ENCODE results near the gene CNTN2. TPM values are rescaled to one million over a fixed set of nuclear protein-coding genes. Genes with fewer than 3 reads are reported as not detected.

Gene CNTN2
- total and polyA plus RNA-seq, 2 of the 4 experiments (the other 2 are of a cell fraction): not detected

DNA sequence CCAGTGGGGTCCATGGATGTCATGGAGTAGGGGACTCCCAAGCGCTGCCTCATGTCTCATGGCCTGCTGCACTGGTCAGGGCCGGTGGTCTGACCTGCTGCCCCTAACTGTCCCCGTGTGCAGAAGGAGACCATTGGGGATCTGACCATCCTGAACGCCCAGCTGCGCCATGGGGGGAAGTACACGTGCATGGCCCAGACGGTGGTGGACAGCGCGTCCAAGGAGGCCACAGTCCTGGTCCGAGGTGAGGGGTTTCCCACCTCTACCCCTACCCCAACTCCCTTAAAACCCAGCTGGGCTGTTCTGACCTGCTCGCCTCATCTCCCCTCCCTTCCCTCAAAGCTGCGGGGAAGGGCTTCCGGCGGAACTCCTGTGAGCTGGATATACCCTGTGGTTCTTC lies 22.7 kb downstream of the CNTN2 start:
- TF ChIP-seq, protein P1, sequence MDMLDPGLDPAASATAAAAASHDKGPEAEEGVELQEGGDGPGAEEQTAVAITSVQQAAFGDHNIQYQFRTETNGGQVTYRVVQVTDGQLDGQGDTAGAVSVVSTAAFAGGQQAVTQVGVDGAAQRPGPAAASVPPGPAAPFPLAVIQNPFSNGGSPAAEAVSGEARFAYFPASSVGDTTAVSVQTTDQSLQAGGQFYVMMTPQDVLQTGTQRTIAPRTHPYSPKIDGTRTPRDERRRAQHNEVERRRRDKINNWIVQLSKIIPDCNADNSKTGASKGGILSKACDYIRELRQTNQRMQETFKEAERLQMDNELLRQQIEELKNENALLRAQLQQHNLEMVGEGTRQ (IDR thresholded peaks at IDR 0.05; ENCODE audit: low read depth, low read length): no peak
- no peak for TF ChIP-seq MAZ (IDR thresholded peaks at IDR 0.05; ENCODE audit: borderline replicate concordance, low read depth, low read length)
- no peak for TF ChIP-seq CHD1 (IDR thresholded peaks at IDR 0.05; ENCODE audit: low read depth, low read length)
- no peak for TF ChIP-seq SMC3 (IDR thresholded peaks at IDR 0.05; ENCODE audit: low read depth, low read length)
- TF ChIP-seq, protein P2, sequence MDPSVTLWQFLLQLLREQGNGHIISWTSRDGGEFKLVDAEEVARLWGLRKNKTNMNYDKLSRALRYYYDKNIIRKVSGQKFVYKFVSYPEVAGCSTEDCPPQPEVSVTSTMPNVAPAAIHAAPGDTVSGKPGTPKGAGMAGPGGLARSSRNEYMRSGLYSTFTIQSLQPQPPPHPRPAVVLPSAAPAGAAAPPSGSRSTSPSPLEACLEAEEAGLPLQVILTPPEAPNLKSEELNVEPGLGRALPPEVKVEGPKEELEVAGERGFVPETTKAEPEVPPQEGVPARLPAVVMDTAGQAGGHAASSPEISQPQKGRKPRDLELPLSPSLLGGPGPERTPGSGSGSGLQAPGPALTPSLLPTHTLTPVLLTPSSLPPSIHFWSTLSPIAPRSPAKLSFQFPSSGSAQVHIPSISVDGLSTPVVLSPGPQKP (IDR thresholded peaks at IDR 0.05; ENCODE audit: borderline replicate concordance, low read depth, low read length): no peak
- no peak for TF ChIP-seq RFX5 (IDR thresholded peaks at IDR 0.05; ENCODE audit: low read depth, low read length)
- H2AFZ ChIP-seq (replicated peaks; ENCODE audit: low read length, poor library complexity): no peak overlapping the region
- no peak overlapping the region for H3K18ac ChIP-seq (ENCODE audit: low read depth, low read length)
- no peaks in the 10 kb centered on the region for H3K9me3 ChIP-seq (ENCODE audit: control insufficient read depth, insufficient read depth, low read length)
- no peak overlapping the region for H2AK9ac ChIP-seq (replicated peaks; ENCODE audit: low read depth, low read length, poor library complexity)
- ATAC-seq (ENCODE audit: low read depth) (no peak), DNase-seq (no peak)
- H3K79me1 ChIP-seq (ENCODE audit: low read depth in 1 of 2, low read length in 2 of 2): no peaks in the 10 kb centered on the region
- in situ Hi-C loops (cut with MboI; ENCODE audit: low sequenced_read_pairs) (no loop called here), intact Hi-C loops (cut with micrococcal nuclease) (no loop called here), dilution Hi-C loops (cut with HindIII; ENCODE audit: low sequenced_read_pairs, unreplicated experiment) (no loop called here)
- no peak overlapping the region for H2BK120ac ChIP-seq (ENCODE audit: low read depth, low read length)
- no peak overlapping the region for H3K4me2 ChIP-seq (ENCODE audit: low read depth, low read length)
- H3K4ac ChIP-seq (ENCODE audit: low read depth, low read length): no peak overlapping the region
- no peaks in the 10 kb centered on the region for H3K4me1 ChIP-seq (ENCODE audit: control insufficient read depth, insufficient read depth, low read length)
- H3K36me3 ChIP-seq (ENCODE audit: control insufficient read depth, insufficient read depth, low read length): no peaks in the 10 kb centered on the region
- H3K27me3 ChIP-seq (ENCODE audit: control insufficient read depth, insufficient read depth, low read length): peaks cover 10% of the 10 kb centered on the region
- 79% methylated on average over 12 of the region's 14 CpGs; no CpG with 5 or more reads in 1 of the 2 experiments for WGBS, 2 experiments (ENCODE audit: extremely low coverage in 2 of 2, insufficient read length in 1 of 2)
- H3K27ac ChIP-seq (ENCODE audit: insufficient read depth, low read length): no peak overlapping the region
- H3K14ac ChIP-seq (replicated peaks; ENCODE audit: low read depth, low read length): no peak overlapping the region
- H2BK15ac ChIP-seq (ENCODE audit: low read depth, low read length): no peak overlapping the region
- H3K9me1 ChIP-seq (ENCODE audit: insufficient read depth, low read length): no peaks in the 10 kb centered on the region
- H3K9ac ChIP-seq (ENCODE audit: low read depth, low read length): no peak overlapping the region
- ChIA-PET CTCF (no interaction called here), POLR2A (ENCODE audit: unreplicated experiment) (no interaction called here)
- BruUV-seq (replicated peaks): no TSS peak
- H2BK20ac ChIP-seq (ENCODE audit: low read depth, low read length): no peak overlapping the region
- no peak overlapping the region for H4K8ac ChIP-seq (ENCODE audit: low read depth in 2 of 2, low read length in 2 of 2)
- H3K23ac ChIP-seq (ENCODE audit: low read depth, low read length): no peak overlapping the region
- no peak overlapping the region for H2BK5ac ChIP-seq (ENCODE audit: low read depth, low read length, poor library complexity, severe bottlenecking)
- H4K91ac ChIP-seq (ENCODE audit: insufficient read depth, low read depth, low read length): no peak overlapping the region
- no peak overlapping the region for H3K4me3 ChIP-seq (ENCODE audit: insufficient read depth, low read depth, low read length)
- no peak overlapping the region for H2AK5ac ChIP-seq (ENCODE audit: low read depth, low read length)
- H4K20me1 ChIP-seq (ENCODE audit: insufficient read depth, low read length): no peaks in the 10 kb centered on the region
- H4K5ac ChIP-seq (ENCODE audit: low read depth, low read length): no peak overlapping the region
- no peak overlapping the region for H3K56ac ChIP-seq (ENCODE audit: extremely low read depth, insufficient read depth, low read length)
